ENCODE results near the gene HMGCLL1.

- TF ChIP-seq, protein P1, sequence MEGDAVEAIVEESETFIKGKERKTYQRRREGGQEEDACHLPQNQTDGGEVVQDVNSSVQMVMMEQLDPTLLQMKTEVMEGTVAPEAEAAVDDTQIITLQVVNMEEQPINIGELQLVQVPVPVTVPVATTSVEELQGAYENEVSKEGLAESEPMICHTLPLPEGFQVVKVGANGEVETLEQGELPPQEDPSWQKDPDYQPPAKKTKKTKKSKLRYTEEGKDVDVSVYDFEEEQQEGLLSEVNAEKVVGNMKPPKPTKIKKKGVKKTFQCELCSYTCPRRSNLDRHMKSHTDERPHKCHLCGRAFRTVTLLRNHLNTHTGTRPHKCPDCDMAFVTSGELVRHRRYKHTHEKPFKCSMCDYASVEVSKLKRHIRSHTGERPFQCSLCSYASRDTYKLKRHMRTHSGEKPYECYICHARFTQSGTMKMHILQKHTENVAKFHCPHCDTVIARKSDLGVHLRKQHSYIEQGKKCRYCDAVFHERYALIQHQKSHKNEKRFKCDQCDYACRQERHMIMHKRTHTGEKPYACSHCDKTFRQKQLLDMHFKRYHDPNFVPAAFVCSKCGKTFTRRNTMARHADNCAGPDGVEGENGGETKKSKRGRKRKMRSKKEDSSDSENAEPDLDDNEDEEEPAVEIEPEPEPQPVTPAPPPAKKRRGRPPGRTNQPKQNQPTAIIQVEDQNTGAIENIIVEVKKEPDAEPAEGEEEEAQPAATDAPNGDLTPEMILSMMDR (IDR thresholded peaks at IDR 0.05), result no peak
- no peak for TF ChIP-seq POLR2A (IDR thresholded peaks at IDR 0.05)
- no peak for TF ChIP-seq EP300 (IDR thresholded peaks at IDR 0.05)
Observed at GRCh38 chr6:55450005-55450404, 129.0 kb downstream of the HMGCLL1 start.

Measured in stomach (tissue), 4 donors.